Stimulated activated CD4-positive, alpha-beta T cell treated with anti-CD3 and anti-CD28 coated beads, Interleukin-15, amount 100 ng/mL, for 1 hour (primary cell): ENCODE data around the gene ORC3.
A peak's percentile ranks its signal among the peaks of the same experiment; 100 is the strongest.

Experiments
- DNase-seq, 2 donors: peaks; one replicate each; pipeline ENCODE4 v3.0.0-alpha.2; 2020; ENCODE audit warnings: low read depth in 1 of 2, low spot score in 1 of 2

ORC3 gene

DNA sequence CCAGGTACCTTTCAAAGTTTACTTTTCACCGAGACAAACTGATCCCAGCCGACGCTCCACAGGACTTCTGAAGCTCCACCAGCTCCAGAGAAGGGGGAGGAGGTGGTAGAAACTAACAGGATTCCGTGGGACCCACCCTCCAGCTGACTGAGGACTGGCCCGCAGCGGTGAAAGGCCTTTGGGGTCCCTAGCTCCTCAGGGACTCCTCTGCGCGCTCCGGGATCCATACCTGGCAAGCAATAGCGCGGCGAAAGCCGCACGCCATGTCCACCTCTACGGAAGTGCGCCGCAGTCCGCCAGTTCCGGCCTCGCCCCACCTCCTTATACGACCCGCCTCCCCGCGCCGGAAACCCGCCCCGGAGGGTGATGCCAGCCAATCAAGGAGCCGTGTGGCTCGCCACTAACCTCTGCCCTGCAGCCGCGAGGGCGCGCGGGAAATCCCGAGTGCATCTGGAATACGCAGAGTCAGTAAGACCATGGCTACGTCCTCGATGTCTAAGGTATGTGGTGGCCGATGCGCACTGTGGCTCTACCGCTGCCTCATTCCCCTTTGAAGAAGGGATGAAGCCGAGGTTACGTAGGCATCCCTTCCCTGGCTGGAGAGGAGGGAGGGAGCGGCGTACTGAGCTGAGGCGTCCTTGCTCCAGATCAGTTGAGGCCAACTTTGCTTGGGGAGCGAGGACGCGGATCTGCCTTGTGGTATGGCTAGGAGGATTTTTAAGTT lies at the start of gene ORC3, which contains the start of gene RARS2:
Gene ORC3, plus strand, starts transcription at position 443 of the 724 bp plus-strand sequence. Its CDS starts 34 bp downstream, at position 477.
Gene RARS2, minus strand, starts transcription at position 295 of the 724 bp plus-strand sequence. Its CDS starts 30 bp downstream, at position 265.
- DNase-seq = peak; percentile 84 to 92

DNA sequence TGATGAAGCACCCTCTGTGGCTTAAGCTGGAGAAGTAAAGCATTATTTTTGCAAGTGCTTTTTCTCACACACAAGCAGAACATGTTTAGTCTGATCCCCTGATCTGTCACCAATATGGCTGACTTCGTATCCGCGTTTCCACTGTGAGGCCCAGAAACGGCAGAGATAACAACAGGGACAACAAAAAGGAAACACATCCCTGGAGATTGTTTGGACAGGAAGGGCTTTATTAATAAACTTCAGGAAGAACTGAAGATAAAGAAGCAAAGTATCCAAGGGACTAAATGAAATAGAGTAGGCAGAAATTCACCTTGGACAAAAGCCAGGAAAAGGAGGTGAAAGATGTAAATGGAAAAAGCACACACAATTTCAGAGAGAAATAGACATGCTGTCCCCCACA lies 49.4 kb upstream of the ORC3 start:
- DNase-seq = no peak

GRCh38 chr6:87541041-87541440 lies 48.9 kb upstream of the ORC3 start:
- no peak for DNase-seq

- DNase-seq = no peak
Observed at GRCh38 chr6:87541744-87542143, 48.2 kb upstream of the ORC3 start.

GRCh38 chr6:87543696-87544473 lies 46.0 kb upstream of the ORC3 start:
- DNase-seq = no peak

DNA sequence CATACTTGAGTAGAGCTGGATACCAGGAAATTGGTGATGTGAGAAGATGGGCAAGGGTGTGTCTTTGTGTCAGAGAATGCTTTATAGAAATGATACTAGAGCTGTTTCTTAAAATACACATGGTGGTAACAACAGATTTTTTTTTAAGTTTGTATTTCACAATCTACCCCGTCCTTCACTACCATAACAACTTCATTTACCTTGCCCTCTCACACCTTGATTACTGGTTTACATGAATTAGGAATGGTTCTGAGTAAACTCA lies 45.5 kb upstream of the ORC3 start:
- no peak for DNase-seq

DNA sequence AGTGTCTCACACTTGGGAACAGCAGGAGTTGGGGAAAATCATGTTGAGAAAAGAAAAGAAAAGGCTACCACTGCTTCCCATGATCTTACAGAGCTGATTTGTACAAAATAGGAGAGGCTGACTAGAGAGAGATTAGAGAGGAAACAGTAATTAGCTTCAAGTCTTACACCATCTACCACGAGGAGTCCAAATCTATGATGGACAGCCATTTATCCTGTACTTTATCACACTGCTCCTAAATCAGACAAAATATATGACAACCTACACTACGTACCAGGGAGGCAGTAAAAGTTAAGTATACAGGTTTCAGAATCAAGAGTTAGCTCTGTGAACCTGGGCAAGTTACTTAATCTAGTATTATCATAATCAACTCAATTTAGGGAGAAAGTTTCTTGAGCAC lies 38.1 kb upstream of the ORC3 start:
- no peak for DNase-seq

- no peak for DNase-seq
Observed at GRCh38 chr6:87553159-87553765, 36.7 kb upstream of the ORC3 start.

- DNase-seq = no peak
Observed at GRCh38 chr6:87555506-87555905, 34.4 kb upstream of the ORC3 start.

GRCh38 chr6:87558446-87558845 lies 31.5 kb upstream of the ORC3 start:
- no peak for DNase-seq

GRCh38 chr6:87561017-87561416 lies 28.9 kb upstream of the ORC3 start:
- no peak for DNase-seq

- DNase-seq = no peak
Observed at GRCh38 chr6:87572021-87572420, 17.9 kb upstream of the ORC3 start.

GRCh38 chr6:87572883-87573282 lies 17.1 kb upstream of the ORC3 start:
- DNase-seq = no peak

DNA sequence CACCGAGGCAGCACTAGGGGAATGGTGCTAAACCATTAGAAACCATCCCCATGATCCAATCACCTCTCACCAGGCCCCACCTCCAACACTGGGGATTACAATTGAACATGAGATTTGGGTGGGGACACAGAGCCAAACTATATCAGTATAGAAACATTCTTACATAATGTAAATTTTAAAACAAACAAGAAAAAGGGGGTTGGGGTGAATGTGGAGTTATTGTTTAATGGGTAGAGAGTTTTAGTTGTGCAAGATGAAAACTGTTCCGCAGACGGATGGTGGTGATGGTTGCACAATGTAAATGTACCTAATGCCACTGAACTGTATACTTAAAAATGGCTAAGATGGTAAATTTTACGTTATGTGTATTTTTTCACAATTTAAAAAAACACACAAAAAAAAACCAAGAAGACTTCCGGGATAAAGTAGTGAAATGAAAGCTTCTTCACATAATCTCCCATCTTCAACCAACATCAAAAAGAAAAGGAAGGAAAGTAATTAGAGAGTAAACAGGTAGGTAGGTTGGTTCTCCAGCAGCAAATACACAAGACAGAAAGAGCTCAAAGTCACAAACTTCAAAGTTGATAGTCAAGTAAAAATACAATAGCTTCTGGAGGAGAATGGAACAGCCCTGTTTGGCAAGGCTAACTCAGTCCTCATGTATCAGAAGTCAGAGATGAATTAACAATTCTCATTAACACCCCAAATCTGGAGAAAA lies 16.5 kb upstream of the ORC3 start:
- DNase-seq = no peak

DNA sequence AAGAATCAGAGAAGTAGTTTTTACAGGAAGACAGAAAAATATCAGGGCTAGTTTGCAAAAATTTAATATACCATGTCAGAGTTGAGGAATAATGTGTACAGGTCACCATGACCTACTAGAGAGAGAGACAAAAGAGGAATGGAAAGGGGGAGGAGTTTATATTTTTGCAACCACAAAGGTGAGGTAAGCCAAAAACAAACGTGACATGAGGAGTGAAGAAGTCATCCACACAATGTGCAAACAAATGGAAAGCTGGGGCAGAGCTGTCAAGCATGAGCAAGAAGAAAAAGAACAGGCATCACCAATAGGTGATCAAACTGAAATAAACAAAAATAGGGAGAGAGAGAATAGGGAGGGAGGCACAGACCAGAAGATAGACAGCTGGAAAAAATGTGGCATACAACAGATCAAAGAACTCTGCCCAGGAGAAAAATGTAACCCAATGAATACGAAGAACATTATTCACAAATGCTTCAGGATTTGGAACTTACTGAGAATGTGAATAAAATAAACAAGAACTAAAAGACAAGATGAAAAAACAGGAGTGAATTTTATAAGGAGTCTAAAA lies 15.6 kb upstream of the ORC3 start:
- DNase-seq = no peak

DNA sequence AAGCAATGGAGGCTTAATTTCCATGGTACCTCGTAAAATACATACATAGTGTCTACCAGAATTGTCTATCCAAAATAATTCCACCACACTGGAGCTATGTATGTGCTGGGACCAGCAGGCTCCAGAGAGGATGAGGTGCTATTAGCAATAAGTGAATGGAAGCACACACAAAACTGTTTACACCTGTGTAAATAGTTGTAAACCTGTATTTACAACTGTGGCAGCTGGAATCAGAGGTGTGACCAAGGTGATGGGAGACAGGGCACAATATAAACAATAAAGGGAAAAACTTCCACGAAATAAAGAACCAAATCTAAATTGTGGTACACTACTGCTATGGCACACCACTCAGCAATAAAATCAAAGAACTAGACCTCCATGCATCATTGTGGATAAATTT lies 14.5 kb upstream of the ORC3 start:
- DNase-seq = no peak

GRCh38 chr6:87583822-87584221 lies 6.1 kb upstream of the ORC3 start:
- no peak for DNase-seq

DNA sequence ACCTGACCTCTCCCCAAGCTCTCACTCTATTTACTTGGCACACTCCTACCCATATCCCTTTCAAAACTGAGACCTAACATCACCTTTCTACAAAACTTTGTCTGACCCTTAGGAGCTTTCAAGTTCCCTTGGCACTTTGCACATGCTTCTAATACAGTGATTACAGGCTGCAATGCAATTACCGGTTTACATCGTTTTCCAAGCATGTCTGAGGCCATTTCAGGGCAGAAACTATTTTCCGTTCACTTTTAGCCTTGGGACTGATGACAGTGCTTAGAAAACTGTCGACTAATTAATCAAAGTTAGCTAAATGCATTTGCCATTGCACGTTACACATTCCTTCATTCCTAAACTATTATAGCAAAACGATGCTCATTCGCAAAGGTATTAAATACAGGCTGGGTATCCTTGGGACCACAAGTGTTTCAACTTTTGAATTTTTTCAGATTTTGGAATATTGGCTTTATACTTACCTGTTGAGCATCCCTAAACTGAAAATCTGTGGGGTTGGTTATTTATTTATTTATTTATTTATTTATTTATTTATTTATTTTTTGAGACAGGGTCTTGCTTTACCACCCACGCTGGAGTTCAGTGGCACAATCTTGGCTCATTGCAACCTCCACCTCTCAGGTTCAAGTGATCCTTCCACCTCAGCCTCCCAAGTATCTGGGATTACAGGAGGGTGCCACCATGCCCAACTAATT lies 3.4 kb upstream of the ORC3 start:
- no peak for DNase-seq

DNA sequence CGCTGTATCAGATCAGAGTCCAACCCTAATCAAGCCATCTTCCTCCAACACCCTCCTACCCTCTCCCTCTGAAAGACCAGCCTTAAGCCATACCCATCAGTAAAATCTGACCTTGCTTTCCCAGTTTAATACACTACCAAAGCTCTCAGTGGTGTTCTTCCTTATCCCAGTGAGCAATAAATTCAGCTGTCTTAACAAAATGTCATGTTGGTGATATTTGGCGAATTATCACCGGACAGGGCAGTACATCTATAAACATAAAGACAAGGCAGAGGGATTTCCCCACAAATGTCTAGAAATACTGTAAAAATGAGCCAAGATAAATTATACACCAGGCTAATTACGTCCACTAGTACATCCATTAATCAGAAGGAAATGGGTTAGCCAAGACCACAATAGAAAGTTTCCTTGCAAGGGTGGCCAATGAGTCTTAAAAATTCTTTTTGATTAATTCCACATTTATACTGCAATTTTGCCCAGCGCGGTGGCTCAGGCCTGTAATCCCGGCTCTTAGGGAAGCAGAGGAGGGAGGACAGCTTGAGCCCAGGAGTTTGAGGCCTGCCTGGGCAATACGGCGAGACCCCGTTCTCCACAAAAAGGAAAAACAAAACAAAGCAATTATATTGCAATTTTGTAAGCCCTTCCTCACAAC lies 1.1 kb upstream of the ORC3 start:
- DNase-seq = no peak

DNA sequence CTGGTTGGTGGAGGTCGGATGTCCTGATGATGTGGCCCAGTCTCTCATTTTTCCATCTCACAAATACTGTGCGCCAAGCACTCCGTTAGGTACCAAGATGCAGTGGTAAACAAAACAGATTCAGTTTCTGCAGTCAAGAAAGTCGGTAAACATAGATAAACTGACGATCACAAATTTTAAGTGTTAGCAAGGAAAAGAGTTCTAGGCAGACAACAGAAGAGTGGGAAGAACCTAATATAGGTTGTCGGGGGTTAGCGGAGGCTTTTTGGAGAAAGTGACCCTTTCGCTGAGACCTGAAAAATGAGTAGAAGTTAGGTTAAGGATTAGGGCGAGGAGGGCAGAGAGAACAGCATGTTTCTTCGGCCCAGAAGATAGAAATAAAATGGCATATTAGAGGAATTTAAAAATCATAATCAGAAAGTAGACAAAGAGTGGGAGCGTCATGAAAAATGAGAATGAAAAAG lies 514 bp downstream of the ORC3 start:
- DNase-seq = no peak
